ENCODE results near the gene TAF5L.
"Not testable (repeated sequence)": the region's sequence is repeated elsewhere in the genome, so short reads cannot be mapped to it uniquely, and the experiment has no call there.

Gene TAF5L

DNA sequence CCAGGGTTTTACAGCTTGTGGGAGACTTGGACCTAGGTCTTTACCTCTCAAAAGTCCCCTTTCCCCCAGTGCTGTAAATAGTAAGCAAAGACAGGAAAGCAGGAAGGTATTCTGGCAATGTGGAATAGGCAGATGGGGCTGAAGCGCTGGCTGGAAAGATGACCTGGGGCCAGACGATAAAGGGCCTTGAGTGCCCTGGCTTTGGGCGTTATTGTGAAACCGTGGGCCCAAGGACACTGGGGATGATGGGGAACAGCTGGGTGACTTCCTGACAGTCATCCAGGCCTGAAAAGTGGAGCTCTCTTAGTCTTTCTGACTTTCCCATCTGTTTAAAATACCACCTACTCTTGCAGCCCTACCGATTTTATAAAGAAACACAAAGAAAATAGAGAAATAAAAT, 16.5 kb upstream of the TAF5L start:
- DNase-seq (ENCODE audit: low read depth, low spot score), result no peak

DNA sequence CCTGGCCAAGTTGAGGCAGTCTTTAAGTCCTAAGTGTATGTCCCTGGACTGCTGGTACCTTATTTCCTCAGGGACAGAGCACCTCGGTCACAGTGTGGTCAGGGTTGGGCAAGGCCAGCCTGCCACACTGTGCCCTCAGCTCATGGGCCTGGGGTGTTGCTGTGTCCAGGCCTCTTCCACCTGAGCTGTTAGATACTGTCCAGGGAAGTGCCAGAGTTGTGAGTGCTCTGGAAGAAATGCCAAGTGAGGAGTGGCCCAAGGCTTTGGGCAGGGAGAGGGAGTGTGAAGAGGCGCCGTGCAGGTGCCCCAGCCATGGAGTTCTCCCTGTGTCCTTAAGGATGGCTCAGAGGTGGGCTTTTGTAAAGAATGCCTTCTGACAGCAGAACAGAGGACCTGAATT, 15.4 kb upstream of the TAF5L start:
- no peak for DNase-seq (ENCODE audit: low read depth, low spot score)

- no peak for DNase-seq (ENCODE audit: low read depth, low spot score)
Measured at GRCh38 chr1:229640455-229640854, 14.5 kb upstream of the TAF5L start.

GRCh38 chr1:229637746-229638145, 11.8 kb upstream of the TAF5L start:
- DNase-seq (ENCODE audit: low read depth, low spot score), result no peak

DNA sequence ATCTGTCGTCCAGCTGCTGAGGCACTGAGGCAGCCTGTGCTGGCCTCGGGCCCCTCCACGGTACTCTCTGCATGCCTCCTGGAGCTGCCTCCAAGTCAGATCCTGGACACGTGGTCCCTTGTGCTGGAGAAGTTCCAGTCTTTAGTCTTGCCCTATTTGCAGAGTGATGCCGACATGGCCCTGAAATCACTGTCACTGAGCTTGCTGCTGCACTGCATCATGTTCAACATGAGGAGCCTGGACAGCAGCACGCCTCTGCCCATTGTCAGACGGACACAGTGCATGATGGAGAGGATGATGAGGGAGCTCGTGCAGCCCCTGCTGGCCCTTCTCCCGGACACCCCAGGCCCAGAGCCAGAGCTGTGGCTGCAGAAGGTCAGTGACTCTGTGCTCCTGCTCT, 10.1 kb upstream of the TAF5L start:
- no peak for DNase-seq (ENCODE audit: low read depth, low spot score)

DNA sequence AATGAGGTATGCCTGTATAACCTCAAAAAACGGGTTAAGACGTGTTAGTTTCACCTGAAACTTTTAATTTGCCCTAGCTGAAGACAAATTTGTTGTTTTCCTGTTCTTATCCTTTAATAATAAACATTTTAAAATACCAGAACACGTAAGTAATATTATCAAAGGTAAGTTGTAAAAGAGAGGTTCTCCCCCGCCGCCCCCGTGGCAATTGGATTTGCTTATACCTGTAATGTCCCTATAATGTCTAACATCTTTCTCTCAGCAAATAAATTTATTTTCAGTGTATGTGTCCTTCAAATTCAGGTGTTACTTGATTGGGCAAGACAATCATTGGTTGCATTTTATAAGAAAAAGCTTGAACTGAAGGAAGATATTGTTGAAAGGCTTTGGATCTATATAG, 6.0 kb upstream of the TAF5L start:
- no peak for DNase-seq (ENCODE audit: low read depth, low spot score)

- no peak for DNase-seq (ENCODE audit: low read depth, low spot score)
Measured at GRCh38 chr1:229631148-229631547, 5.2 kb upstream of the TAF5L start.

GRCh38 chr1:229629261-229629660, 3.3 kb upstream of the TAF5L start:
- DNase-seq (ENCODE audit: low read depth, low spot score), result no peak

- no peak for DNase-seq (ENCODE audit: low read depth, low spot score)
Measured at GRCh38 chr1:229627003-229627402, 1.1 kb upstream of the TAF5L start.

DNA sequence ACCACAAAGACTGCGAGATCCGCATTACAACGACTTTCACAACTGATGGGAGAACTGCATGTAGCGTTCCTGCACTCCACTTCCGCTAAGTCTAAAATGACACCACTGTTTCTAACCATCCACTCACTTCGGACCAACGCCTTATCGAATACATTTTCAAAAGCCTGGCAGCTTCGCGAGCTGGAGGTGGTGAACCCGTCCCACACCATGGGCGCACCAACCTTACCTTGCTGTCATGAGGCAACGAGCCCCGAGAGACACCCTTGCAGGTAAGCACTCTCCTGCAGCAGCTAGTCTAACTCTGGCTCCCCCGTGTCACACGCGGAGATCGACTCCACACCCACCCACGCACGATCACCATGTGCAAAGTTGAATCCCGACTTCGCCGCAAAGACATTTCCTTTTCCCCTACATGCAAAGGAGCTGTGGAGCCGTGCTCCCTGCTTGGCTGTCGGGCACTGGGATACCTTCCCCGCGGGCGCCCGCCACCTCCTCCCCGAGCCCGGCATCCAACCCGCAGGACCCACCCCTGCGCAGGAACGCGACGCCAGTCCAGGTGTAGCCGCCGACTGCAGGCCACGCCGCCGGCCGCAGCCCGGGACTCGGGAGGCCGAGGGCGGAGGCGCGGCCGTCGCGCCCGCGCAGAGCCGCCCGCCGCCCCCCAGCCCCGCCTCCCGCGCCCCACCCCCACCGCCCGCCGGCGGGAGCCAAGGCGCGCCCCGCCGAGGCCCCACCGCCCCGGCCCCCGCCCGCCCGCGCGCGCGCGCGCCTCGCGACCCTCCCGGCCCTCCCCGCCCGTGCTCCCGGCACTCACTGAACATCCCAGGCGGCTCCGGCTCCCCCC, 629 bp downstream of the TAF5L start:
- DNase-seq (ENCODE audit: low read depth, low spot score), result peak; percentile 55

DNA sequence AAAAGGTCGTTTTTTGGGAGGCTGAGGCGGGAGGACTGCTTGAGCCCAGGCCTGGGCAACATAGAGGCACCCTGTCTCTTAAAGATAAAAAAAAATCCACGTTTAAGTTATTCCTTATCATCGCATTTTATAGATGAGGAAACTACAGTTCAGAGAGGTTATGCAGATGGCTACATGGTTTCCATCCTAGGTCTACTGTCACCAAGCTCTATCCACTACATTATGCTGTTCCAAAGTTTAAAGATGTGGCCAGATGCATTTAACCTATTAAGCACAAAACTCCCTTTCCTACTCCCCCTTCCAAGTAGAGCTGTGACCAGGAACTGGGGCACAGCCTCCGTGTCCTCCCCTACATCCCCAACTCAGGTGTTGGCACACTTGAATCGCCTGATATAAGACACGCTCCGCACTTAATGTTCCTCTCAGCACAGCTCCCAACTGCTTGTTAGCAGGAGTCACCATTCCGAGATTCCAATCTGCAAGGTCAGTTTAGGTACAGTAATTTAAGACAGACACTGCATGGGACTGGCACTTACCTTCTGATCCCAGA, 1.3 kb downstream of the TAF5L start:
- DNase-seq (ENCODE audit: low read depth, low spot score), result no peak

DNA sequence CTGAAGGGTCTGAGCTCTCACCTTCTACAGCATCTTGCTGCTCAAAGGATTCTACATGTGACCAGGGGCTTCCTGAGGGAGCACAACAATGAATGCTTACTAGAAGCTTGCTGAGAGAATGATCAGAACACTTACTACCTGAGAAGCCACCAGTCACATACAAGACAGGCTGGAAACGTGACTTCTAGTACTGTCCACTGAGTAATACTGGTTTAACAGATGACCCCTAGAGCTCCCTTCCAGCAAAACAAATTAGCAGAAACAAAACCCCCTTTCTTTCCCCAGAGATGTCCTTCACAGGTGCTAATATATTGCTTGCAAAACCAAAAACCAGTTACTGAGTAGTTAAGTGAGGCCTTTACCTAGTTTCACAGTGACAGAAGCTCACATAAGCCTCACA, 2.1 kb downstream of the TAF5L start:
- no peak for DNase-seq (ENCODE audit: low read depth, low spot score)

GRCh38 chr1:229623225-229623624, 2.7 kb downstream of the TAF5L start:
- DNase-seq (ENCODE audit: low read depth, low spot score), result no peak

DNA sequence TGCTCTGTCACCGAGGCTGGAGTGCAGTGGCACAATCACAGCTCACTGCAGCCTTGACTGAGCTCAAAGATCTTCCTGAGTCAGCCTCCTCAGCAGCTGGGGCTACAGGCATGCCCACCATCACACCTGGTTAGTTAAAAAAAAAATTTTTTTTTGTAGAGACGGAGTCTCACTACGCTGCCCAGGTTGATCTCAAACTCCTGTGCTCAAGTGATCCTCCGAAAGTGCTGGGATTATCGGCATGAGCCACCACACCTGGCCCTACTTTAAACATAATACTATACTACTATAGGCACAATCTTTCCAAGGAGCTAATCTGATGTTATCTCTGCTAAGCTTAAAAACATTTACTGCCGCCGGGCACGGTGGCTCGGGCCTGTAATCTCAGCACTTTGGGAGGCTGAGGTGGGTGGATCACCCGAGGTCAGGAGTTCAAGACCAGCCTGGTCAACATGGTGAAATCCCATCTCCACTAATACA, 3.2 kb downstream of the TAF5L start:
- not testable (repeated sequence) for DNase-seq (ENCODE audit: low read depth, low spot score)

GRCh38 chr1:229621663-229622062, 4.3 kb downstream of the TAF5L start:
- no peak for DNase-seq (ENCODE audit: low read depth, low spot score)

DNA sequence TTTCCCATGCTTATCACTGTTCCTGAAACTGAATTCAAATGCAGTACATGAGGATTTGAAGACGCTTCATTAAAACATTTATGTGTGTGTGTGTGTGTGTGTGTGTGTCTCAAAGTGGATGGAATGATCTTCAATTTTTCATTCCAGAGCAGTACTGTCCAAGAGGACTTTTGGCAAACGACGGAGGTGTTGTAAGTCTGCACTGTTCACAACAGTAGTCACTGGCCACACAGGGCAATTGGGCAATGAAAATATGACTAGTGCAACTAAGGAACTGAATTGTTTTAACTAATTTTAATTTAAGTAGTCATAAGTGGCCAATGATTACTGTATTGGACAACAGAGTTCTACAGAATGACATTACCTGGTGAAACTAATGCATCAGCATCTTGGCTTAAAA, 5.0 kb downstream of the TAF5L start:
- DNase-seq (ENCODE audit: low read depth, low spot score), result no peak

DNA sequence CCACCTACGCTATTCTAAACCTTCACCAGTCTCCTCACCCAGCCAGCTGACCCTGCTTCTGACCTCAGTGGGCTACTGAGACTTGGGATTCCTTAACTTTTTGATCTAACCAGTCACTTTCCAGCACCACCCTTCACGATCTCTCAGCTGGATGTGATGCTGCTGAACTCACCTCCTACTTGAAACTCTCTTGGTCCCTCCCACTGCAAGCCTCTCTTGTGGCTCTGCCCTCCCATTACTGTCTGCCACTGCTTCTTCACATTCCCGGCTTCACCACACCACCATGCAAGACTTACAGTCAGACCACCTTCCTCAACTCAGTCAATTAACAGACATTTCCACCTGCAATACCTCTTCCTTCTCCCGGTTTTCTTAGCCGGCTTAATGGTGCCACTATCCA, 6.3 kb downstream of the TAF5L start:
- DNase-seq (ENCODE audit: low read depth, low spot score), result peak; percentile 20

GRCh38 chr1:229619002-229619401, 6.9 kb downstream of the TAF5L start:
- no peak for DNase-seq (ENCODE audit: low read depth, low spot score)

- DNase-seq (ENCODE audit: low read depth, low spot score), result no peak
Measured at GRCh38 chr1:229617351-229618100, 8.4 kb downstream of the TAF5L start.

DNA sequence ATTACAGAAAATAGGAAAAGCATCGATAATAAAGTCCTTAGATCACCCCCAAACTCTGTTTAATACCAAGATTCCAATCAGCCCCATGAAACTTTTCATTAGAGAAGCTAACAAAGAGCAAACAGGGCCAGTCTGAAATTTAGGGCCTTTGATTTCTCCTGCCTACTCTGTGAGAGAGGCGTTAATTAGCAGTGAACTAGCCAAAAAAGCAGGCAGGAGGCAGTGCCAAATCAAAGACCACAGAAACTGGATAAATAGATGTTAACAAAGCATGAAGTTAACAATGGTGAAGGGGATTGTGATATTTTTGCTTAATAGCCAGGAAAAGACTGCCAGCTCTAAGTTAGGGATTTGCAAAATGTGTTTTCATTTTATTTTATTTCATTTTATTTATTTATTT, 11.2 kb downstream of the TAF5L start:
- DNase-seq (ENCODE audit: low read depth, low spot score), result no peak

- DNase-seq (ENCODE audit: low read depth, low spot score), result no peak
Measured at GRCh38 chr1:229613938-229614337, 12.0 kb downstream of the TAF5L start.

DNA sequence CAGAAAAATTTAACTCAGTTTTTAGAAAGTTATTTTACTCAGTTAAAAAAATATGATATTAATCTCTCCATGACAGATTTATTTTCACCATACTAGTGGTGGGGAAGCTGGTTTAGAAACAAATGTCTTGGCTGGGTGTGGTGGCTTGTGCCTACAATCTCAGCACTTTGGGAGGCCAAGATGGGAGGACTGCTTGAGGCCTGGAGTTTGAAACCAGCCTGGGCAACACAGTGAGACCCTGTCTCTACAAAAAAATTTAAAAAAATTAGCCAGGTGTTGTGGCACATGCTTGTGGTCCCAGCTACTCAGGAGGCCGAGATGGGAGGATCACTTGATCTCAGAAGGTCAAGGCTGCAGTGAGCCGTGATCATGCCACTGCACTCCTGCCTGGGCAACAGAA, 17.3 kb downstream of the TAF5L start:
- no peak for DNase-seq (ENCODE audit: low read depth, low spot score)

- no peak for DNase-seq (ENCODE audit: low read depth, low spot score)
Measured at GRCh38 chr1:229607370-229607769, 18.6 kb downstream of the TAF5L start.
